ENCODE data around the gene MYH6.
A peak's percentile ranks its signal among the peaks of the same experiment; 100 is the strongest.

The MYH6 gene

GRCh38 chr14:23375527-23376251 lies 32.4 kb downstream of the MYH6 start:
- DNase-seq = no peak

- DNase-seq = no peak
Observed at GRCh38 chr14:23373041-23373440, 35.0 kb downstream of the MYH6 start.

- DNase-seq = no peak
Observed at GRCh38 chr14:23372509-23372908, 35.6 kb downstream of the MYH6 start, which contains the start of gene IL25. IL25 (plus strand) TSS chr14:23372809.

DNA sequence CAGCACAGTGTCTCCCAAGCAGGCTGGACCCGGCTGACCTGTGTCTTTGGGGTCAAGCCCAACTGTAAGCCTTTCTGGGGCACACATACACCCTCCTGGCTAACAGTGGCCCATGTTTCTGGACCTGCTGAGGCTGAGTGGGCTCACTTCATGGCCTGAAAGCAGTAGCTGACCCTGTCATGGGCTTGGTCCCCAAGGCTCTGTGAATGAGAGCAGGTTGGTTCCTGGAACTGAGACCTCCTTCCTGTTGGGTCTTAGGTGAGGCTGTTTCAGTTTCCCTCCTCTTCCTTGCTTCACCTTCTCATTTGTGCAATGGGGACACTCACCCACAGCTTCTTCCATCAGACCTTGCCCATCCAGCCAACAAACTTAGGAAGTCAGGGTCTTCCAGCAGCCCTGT lies 36.2 kb downstream of the MYH6 start:
- no peak for DNase-seq

DNA sequence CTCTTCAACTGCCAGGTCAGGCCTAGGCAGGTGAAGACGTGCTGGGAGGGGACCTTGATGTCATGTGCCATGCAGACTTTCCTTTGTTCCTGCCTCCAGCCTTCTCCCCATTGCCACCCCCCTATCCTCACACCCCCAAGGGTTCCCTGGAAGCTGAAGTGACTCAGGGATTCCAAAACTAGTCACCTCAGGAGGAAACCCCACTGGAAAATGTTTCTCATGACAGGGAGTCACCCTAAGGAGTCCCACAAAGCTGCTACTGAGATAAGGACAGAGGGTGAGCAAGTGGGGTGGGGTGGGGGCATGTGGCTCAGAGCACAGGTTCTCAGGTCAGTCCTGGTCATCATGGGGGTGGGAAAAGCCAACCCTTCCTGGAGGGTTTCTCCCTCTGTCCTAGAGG lies 37.9 kb downstream of the MYH6 start:
- no peak for DNase-seq

- DNase-seq = peak; percentile 95
Observed at GRCh38 chr14:23366426-23366921, 41.6 kb downstream of the MYH6 start.

- peak; percentile 98 for DNase-seq
Observed at GRCh38 chr14:23365732-23366425, 42.2 kb downstream of the MYH6 start.

- DNase-seq = peak; percentile 71
Observed at GRCh38 chr14:23365036-23365731, 42.9 kb downstream of the MYH6 start, which contains the start of gene EFS. EFS (minus strand) TSS chr14:23365172; CDS start chr14:23365025, 147 bp downstream.

- DNase-seq = peak; percentile 88
Observed at GRCh38 chr14:23364164-23365035, 43.7 kb downstream of the MYH6 start.

DNA sequence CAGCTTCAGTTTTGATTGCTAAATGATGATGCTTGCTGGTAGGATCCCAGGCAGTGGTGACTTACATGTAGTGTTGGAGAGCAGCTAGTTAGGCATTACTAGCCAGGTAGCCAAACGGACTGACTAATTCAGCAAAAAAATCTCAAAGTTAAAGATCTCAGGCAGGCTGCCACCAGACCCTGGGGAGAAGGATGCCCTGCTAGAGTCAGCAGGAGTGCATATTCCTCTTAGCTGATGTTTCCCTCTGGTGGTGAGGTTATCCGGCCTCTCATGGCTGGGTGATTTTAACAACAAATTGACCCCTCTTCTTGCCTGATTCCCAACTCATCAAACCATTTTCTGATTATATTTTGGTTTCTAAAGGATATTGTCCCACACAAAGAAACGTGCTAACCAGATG lies 45.9 kb downstream of the MYH6 start:
- DNase-seq = peak; percentile 48

GRCh38 chr14:23361763-23362162 lies 46.3 kb downstream of the MYH6 start:
- DNase-seq = no peak

DNA sequence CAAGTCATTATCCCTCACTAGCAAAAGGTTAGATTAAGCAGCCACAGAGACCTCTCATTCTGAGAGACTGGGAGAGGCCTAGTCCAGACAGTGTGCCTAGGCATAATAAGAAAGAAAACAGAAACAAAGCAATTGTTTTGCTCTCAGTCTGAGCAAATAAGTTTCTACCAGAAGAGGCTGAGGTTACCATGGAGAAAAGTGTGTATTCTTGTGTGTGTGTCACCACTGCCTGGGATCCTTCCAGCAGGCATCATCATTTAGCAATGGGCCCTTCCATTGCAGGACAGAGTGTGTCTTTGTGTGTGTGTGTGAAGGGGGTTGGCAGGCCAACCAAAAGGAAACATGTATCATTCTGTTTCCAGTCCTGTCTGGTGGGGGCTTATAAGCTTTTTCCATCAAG lies 46.8 kb downstream of the MYH6 start:
- peak; percentile 16 for DNase-seq

- DNase-seq = no peak
Observed at GRCh38 chr14:23360496-23360895, 47.6 kb downstream of the MYH6 start.

GRCh38 chr14:23359722-23360447 lies 48.2 kb downstream of the MYH6 start:
- no peak for DNase-seq

GRCh38 chr14:23359167-23359626 lies 48.9 kb downstream of the MYH6 start:
- no peak for DNase-seq

GRCh38 chr14:23358553-23359166 lies 49.4 kb downstream of the MYH6 start:
- no peak for DNase-seq

DNA sequence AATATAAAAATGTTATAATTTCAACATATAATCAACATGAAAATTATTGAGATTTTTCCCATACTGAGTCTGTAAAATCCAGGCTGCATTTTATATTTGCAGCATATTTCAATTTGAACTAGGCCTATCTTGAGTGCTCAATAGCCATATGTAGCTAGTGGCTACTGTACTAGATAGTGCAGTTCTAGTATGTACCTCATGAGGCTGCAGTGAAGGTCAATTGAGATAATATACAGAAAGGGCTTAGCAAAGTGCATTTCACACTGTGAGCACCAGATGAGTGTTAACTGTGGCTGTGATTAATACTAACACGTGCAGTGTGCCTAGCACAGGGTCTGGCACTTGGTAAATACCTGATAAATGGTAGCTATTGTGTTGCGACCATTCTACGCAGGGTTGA lies 50.0 kb downstream of the MYH6 start:
- DNase-seq = no peak

DNA sequence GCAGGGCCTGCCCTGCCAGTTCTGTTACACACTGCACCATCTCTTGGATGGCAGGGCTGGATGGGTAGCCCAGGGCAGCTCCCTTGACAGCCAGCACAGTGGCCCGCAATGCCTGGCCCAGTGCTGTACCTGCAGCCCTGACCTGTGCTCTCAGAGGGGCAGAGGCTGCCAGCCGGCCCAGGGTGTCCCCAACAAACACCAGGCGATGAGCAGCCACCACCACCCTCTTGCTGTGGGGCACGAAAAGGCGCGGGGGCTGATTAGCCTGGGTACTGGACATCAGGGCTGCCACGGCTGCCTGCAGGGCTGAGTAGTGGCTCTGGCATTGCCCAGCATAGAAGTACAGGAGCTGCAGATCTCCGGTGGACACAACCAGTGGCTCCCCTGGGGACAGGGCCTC lies 50.8 kb downstream of the MYH6 start:
- no peak for DNase-seq

GRCh38 chr14:23356662-23357061 lies 51.4 kb downstream of the MYH6 start:
- no peak for DNase-seq

DNA sequence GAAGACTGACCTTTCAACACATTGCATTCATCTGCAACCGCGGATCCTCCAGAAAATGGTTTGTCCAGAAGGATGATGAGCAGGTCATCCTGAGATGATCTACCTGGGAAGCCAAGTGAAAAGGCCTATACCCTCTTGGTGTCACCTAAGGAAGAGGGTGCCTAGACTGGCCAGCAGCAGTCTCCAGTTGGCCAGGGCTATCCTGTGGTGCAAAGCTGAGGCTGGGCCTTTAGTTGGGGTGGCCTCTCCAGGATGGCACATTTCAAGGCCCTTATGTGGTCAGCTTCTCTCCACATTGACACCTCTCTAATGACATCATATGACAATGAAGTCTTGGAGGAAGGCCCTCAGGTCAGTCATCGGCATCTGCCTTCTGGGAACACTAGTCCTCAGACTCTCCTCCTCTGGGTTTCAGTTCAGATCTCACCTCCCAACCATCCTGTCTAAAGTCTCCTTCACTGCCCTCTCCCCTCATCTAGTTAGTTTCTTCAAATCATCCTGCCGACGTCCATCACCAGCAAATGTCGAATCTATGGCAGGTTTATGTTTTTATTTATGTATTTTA lies 52.1 kb downstream of the MYH6 start:
- no peak for DNase-seq

- DNase-seq = no peak
Observed at GRCh38 chr14:23354990-23355389, 53.1 kb downstream of the MYH6 start.
